Left hindlimb (tissue), 1 donor: ENCODE measurements around the gene SMAD7.

Experiments used
- DNase-seq: peaks from one replicate; pipeline ENCODE4 v3.0.0-alpha.2; 2018

Gene SMAD7

GRCh38 chr18:48929212-48929612 is 21.6 kb downstream of the SMAD7 start:
- DNase-seq, result no peak

GRCh38 chr18:48928787-48929186 is 22.0 kb downstream of the SMAD7 start:
- peak; percentile 84 for DNase-seq

- peak; percentile 29 for DNase-seq
Observed at GRCh38 chr18:48927286-48928080, 23.3 kb downstream of the SMAD7 start.

GRCh38 chr18:48926420-48926857 is 24.3 kb downstream of the SMAD7 start:
- peak; percentile 24 for DNase-seq

- DNase-seq, result peak; percentile 28
Observed at GRCh38 chr18:48925491-48925780, 25.3 kb downstream of the SMAD7 start.

- peak; percentile 42 for DNase-seq
Observed at GRCh38 chr18:48924630-48925490, 25.9 kb downstream of the SMAD7 start.

GRCh38 chr18:48923746-48924629 is 26.8 kb downstream of the SMAD7 start:
- DNase-seq, result peak; percentile 45

- peak; percentile 87 for DNase-seq
Observed at GRCh38 chr18:48922801-48923730, 27.7 kb downstream of the SMAD7 start.

- peak; percentile 43 for DNase-seq
Observed at GRCh38 chr18:48922226-48922800, 28.5 kb downstream of the SMAD7 start.

- DNase-seq, result peak; percentile 35
Observed at GRCh38 chr18:48921305-48922225, 29.2 kb downstream of the SMAD7 start.

- DNase-seq, result peak; percentile 21
Observed at GRCh38 chr18:48920408-48921038, 30.2 kb downstream of the SMAD7 start.

GRCh38 chr18:48919547-48919946 is 31.2 kb downstream of the SMAD7 start:
- DNase-seq, result peak; percentile 6

- DNase-seq, result peak; percentile 23
Observed at GRCh38 chr18:48918660-48919456, 31.9 kb downstream of the SMAD7 start.

- DNase-seq, result peak; percentile 42
Observed at GRCh38 chr18:48917579-48918517, 32.9 kb downstream of the SMAD7 start.

GRCh38 chr18:48915626-48916425 is 34.9 kb downstream of the SMAD7 start:
- DNase-seq, result peak; percentile 16

- peak; percentile 36 for DNase-seq
Observed at GRCh38 chr18:48914581-48915251, 36.0 kb downstream of the SMAD7 start.
